GM18870 (cell line): ENCODE results near the gene RNGTT.

Experiments used
- ATAC-seq: cut with Tn5 transposase; IDR thresholded peaks from one replicate; pipeline ENCODE4 v1.9.1; 2021; ENCODE audit warnings: moderate library complexity; ENCODE audit not compliant: unreplicated experiment

RNGTT gene

GRCh38 chr6:88616380-88616779 is 347.0 kb downstream of the RNGTT start:
- no peak for ATAC-seq

- ATAC-seq, result no peak
Observed at GRCh38 chr6:88614316-88614877, 349.0 kb downstream of the RNGTT start.

GRCh38 chr6:88612631-88613030 is 350.8 kb downstream of the RNGTT start:
- no peak for ATAC-seq

- ATAC-seq, result no peak
Observed at GRCh38 chr6:88611721-88612120, 351.7 kb downstream of the RNGTT start.

GRCh38 chr6:88609983-88610382 is 353.4 kb downstream of the RNGTT start:
- ATAC-seq, result no peak

GRCh38 chr6:88605271-88605670 is 358.1 kb downstream of the RNGTT start:
- ATAC-seq, result no peak

GRCh38 chr6:88599571-88599970 is 363.8 kb downstream of the RNGTT start:
- ATAC-seq, result no peak

GRCh38 chr6:88596801-88597200 is 366.6 kb downstream of the RNGTT start:
- ATAC-seq, result no peak

- no peak for ATAC-seq
Observed at GRCh38 chr6:88588938-88589337, 374.5 kb downstream of the RNGTT start.

- ATAC-seq, result no peak
Observed at GRCh38 chr6:88587150-88587520, 376.3 kb downstream of the RNGTT start.

- no peak for ATAC-seq
Observed at GRCh38 chr6:88586371-88587149, 376.9 kb downstream of the RNGTT start.

GRCh38 chr6:88585276-88585692 is 378.1 kb downstream of the RNGTT start:
- ATAC-seq, result no peak

GRCh38 chr6:88584581-88585275 is 378.7 kb downstream of the RNGTT start:
- ATAC-seq, result no peak

- no peak for ATAC-seq
Observed at GRCh38 chr6:88577461-88577860, 386.0 kb downstream of the RNGTT start.

- no peak for ATAC-seq
Observed at GRCh38 chr6:88575536-88575935, 387.9 kb downstream of the RNGTT start.

- no peak for ATAC-seq
Observed at GRCh38 chr6:88574651-88575050, 388.8 kb downstream of the RNGTT start.

- ATAC-seq, result no peak
Observed at GRCh38 chr6:88574031-88574430, 389.4 kb downstream of the RNGTT start.

GRCh38 chr6:88573561-88573960 is 389.9 kb downstream of the RNGTT start:
- no peak for ATAC-seq

GRCh38 chr6:88572449-88573139 is 390.8 kb downstream of the RNGTT start:
- no peak for ATAC-seq

- no peak for ATAC-seq
Observed at GRCh38 chr6:88569959-88570358, 393.5 kb downstream of the RNGTT start.

GRCh38 chr6:88567696-88568095 is 395.7 kb downstream of the RNGTT start:
- ATAC-seq, result no peak
